ENCODE results near the gene AKNA. TPM values are rescaled to one million over a fixed set of nuclear protein-coding genes. Genes with fewer than 3 reads are reported as not detected.

AKNA gene
- total RNA-seq, 1 experiment from 2014 or later, result 10.1 TPM

- Histone ChIP-seq H3K27me3 (ENCODE audit: control insufficient read depth, insufficient read depth, low read length) (no peaks in the 10 kb centered on the region), H3K9me3 (ENCODE audit: control insufficient read depth, insufficient read depth, low read depth, low read length) (no peaks in the 10 kb centered on the region), H3K4me1 (ENCODE audit: control insufficient read depth, insufficient read depth, low read length) (no peaks in the 10 kb centered on the region), H3K27ac (ENCODE audit: low read length) (no peak overlapping the region), H3K36me3 (ENCODE audit: control insufficient read depth, insufficient read depth, low read length) (no peaks in the 10 kb centered on the region), H3K4me3 (ENCODE audit: low read depth in 2 of 2, low read length in 2 of 2) (no peak overlapping the region)
- BruUV-seq (replicated peaks), result no TSS peak
- intact Hi-C loops (cut with micrococcal nuclease; ENCODE audit: unreplicated experiment), result no loop called here
- ATAC-seq, result no peak
- DNase-seq (ENCODE audit: low read depth, low spot score), result no peak
- POLR2A ChIA-PET, result no interaction called here
- TF ChIP-seq, protein P1, sequence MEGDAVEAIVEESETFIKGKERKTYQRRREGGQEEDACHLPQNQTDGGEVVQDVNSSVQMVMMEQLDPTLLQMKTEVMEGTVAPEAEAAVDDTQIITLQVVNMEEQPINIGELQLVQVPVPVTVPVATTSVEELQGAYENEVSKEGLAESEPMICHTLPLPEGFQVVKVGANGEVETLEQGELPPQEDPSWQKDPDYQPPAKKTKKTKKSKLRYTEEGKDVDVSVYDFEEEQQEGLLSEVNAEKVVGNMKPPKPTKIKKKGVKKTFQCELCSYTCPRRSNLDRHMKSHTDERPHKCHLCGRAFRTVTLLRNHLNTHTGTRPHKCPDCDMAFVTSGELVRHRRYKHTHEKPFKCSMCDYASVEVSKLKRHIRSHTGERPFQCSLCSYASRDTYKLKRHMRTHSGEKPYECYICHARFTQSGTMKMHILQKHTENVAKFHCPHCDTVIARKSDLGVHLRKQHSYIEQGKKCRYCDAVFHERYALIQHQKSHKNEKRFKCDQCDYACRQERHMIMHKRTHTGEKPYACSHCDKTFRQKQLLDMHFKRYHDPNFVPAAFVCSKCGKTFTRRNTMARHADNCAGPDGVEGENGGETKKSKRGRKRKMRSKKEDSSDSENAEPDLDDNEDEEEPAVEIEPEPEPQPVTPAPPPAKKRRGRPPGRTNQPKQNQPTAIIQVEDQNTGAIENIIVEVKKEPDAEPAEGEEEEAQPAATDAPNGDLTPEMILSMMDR (IDR thresholded peaks at IDR 0.05), result no peak
- TF ChIP-seq REST (IDR thresholded peaks at IDR 0.05; ENCODE audit: insufficient read depth in 1 of 2, low read depth in 2 of 2, low read length in 1 of 2), result no peak
- TF ChIP-seq SIN3A (IDR thresholded peaks at IDR 0.05; ENCODE audit: borderline replicate concordance, insufficient read depth, low read depth, low read length), result no peak
- no peak for TF ChIP-seq TCF7L2 (IDR thresholded peaks at IDR 0.05; ENCODE audit: low read depth, low read length)
- no peak for TF ChIP-seq POLR2AphosphoS5 (IDR thresholded peaks at IDR 0.05; ENCODE audit: low read depth, low read length)
- CTCF ChIA-PET, result no interaction called here
- in situ Hi-C loops (cut with HindIII; ENCODE audit: low pct_unique_long_range_greater_than_20kb, low sequenced_read_pairs), result no loop called here
Observed at GRCh38 chr9:114341991-114342390, 45.8 kb downstream of the AKNA start.

GRCh38 chr9:114341152-114341830 lies 46.5 kb downstream of the AKNA start:
- CTCF ChIA-PET, result no interaction called here
- H3K9me3 ChIP-seq (ENCODE audit: control insufficient read depth, insufficient read depth, low read depth, low read length), result no peaks in the 10 kb centered on the region
- no peak for ATAC-seq
- in situ Hi-C loops (cut with HindIII; ENCODE audit: low pct_unique_long_range_greater_than_20kb, low sequenced_read_pairs), result no loop called here
- intact Hi-C loops (cut with micrococcal nuclease; ENCODE audit: unreplicated experiment), result no loop called here
- POLR2A ChIA-PET, result no interaction called here
- no peaks in the 10 kb centered on the region for H3K36me3 ChIP-seq (ENCODE audit: control insufficient read depth, insufficient read depth, low read length)
- BruUV-seq (replicated peaks), result no TSS peak
- no peak for TF ChIP-seq SIN3A (IDR thresholded peaks at IDR 0.05; ENCODE audit: borderline replicate concordance, insufficient read depth, low read depth, low read length)
- no peak for TF ChIP-seq POLR2AphosphoS5 (IDR thresholded peaks at IDR 0.05; ENCODE audit: low read depth, low read length)
- TF ChIP-seq REST (IDR thresholded peaks at IDR 0.05; ENCODE audit: insufficient read depth in 1 of 2, low read depth in 2 of 2, low read length in 1 of 2), result no peak
- no peak overlapping the region for H3K27ac ChIP-seq (ENCODE audit: low read length)
- no peaks in the 10 kb centered on the region for H3K27me3 ChIP-seq (ENCODE audit: control insufficient read depth, insufficient read depth, low read length)
- no peak for DNase-seq (ENCODE audit: low read depth, low spot score)
- H3K4me1 ChIP-seq (ENCODE audit: control insufficient read depth, insufficient read depth, low read length), result no peaks in the 10 kb centered on the region
- H3K4me3 ChIP-seq (ENCODE audit: low read depth in 2 of 2, low read length in 2 of 2), result no peak overlapping the region
